A375 (cell line): ENCODE data around the gene TM7SF2. TPM values are rescaled to one million over a fixed set of nuclear protein-coding genes. Genes with fewer than 3 reads are reported as not detected.
A peak's percentile ranks its signal among the peaks of the same experiment; 100 is the strongest.

Experiments
- small RNA-seq: library from RNA; depleted of rRNA; stranded (forward); fragments of <200 nt; gene quantifications from one replicate; pipeline ENCODE3, GENCODE V24; 2014
- total RNA-seq: library from RNA; depleted of rRNA; stranded (reverse); fragments of >200 nt; shearing (Covaris generic); gene quantifications from 2 replicates; pipeline ENCODE4 v1.2.3, GENCODE V29; 2014; rRNA removed

TM7SF2 gene
- 13.3 and 20.5 TPM in 2 replicates for total RNA-seq

DNA sequence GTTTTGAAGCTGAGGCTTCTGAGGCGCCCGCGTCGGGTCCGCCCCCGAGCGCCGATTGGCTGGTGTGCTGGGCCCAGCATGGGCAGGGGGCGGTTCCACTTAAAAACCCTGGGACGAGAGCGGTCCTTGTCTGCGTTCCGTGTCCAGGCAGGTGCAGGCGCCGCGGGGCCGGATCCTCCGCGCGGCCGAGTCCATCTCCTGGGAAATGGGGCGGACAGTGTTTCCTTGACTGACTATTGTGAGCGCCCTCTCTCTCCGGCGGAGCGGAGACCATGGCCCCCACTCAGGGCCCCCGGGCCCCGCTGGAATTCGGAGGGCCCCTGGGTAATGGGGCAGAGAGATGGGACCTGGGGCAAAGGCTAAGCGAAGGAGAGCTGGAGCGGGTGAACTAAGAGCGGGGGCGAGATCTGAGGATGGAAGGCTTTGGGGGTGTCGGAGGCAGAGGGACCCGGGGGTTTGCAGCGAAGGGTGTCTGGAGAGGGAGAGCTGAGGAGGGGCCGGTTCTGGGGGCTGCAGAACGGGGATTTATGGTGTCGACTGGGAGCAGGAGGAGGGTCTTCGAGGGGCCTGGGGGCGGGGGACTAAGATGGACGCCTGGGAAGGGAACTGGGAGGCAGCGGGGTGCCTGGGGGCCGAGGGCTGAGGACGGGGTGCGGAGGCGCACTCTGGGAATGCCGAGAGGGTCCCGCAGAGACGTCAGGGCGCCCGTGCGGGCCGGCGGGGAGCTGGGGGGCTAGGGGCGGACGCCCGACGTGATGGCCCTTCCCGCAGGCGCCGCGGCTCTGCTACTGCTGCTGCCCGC lies at the start of gene TM7SF2:
TSS of gene TM7SF2 (plus strand) at position 129 of the 802 bp plus-strand sequence. CDS start at position 273, 144 bp downstream.

GRCh38 chr11:65083834-65084597 lies 27.7 kb upstream of the TM7SF2 start, which contains the start of the genes CDCA5 and ZFPL1:
TSS of gene CDCA5 (minus strand) at chr11:65084040. CDS start at chr11:65083978, 62 bp downstream.
TSS of gene ZFPL1 (plus strand) at chr11:65084222. CDS start at chr11:65084699, 477 bp downstream.

GRCh38 chr11:65095974-65096806 lies 15.5 kb upstream of the TM7SF2 start, which contains the start of gene VPS51:
TSS of gene VPS51 (plus strand) at chr11:65096214. CDS start at chr11:65096251, 37 bp downstream.

DNA sequence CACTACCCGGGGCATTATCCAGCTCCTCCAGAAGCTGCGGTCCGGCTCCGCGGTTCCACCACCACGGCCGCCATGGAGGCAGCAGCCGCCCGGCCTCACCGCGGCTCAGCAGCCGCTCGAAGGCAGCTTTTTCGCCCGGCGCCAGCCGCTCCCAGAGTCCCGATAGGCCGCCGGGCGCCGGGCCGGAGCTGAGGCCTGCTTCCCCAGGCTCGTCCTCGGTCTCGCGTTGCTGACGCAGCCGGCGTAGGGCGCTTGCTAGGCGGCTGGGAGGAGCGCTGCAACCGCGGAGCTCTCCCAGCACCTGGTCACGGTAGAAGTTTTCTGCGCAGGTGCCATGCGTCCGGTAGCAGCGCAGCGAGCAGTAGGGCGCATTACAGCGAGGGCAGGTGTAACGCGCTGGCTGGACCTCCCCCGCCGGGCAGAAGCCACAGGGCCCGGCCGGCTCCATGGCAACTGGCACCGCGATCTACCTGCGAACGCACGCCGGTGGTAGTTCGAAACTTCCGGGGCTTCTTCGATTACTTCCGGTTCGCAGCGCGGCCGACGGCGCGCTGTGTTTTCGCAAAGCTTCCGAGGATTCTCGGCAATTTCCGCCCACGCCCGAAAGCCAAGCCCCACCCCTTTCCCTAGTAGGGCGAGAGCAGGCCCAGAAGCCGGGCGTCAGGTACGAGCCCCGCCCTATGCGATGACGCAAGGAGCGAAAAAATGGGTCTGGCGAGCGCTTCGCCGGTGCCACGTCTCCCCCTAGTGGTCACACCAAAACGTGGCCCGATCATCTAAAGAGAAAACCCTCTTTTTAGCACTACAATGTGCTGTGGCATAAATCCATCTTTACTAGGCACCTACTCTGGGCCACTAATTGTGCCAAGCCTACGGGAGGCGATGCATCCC lies 5.8 kb downstream of the TM7SF2 start, which contains the start of gene ZNHIT2:
TSS of gene ZNHIT2 (minus strand) at position 496 of the 891 bp plus-strand sequence. CDS start at position 448, 48 bp downstream.

GRCh38 chr11:65121865-65122696 lies 10.4 kb downstream of the TM7SF2 start, which contains the start of the genes FAU and MRPL49:
TSS of gene FAU (minus strand) at chr11:65122134. CDS start at chr11:65121813, 321 bp downstream.
TSS of gene MRPL49 (plus strand) at chr11:65122321. CDS start at chr11:65122347, 26 bp downstream.

GRCh38 chr11:65134240-65134951 lies 22.7 kb downstream of the TM7SF2 start, which contains the start of gene SYVN1:
TSS of gene SYVN1 (minus strand) at chr11:65134519. CDS start at chr11:65133601, 918 bp downstream.

Small RNA genes within 50 kb of the gene (small RNA-seq; reads per million reads assigned to genes)
- gene HIGD1AP10 (not detected), gene PDCL2P2 (not detected), gene RNU2-23P (19.7 reads per million, percentile 92 among the genes with 10 or more reads in this experiment)

Other genes with a start within 250 kb of the TM7SF2 start
- 86.6 and 93.6 TPM in 2 replicates for gene EHD1, start 233.3 kb upstream of the TM7SF2 start, total RNA-seq
- 19.0 and 19.6 TPM in 2 replicates for gene ATG2A, start 194.7 kb upstream of the TM7SF2 start, total RNA-seq
- 10.2 and 10.6 TPM in 2 replicates for gene PPP2R5B, start 187.2 kb upstream of the TM7SF2 start, total RNA-seq
- not detected in 2 replicates for gene GPHA2, start 176.0 kb upstream of the TM7SF2 start, total RNA-seq
- gene MAJIN, start 139.8 kb upstream of the TM7SF2 start, total RNA-seq, result not detected in 2 replicates
- gene BATF2, start 114.9 kb upstream of the TM7SF2 start, total RNA-seq, result 1.3 TPM in 2 replicates
- 235 and 274 TPM in 2 replicates for gene ARL2, start 97.7 kb upstream of the TM7SF2 start, total RNA-seq
- 16.9 and 18.6 TPM in 2 replicates for gene SNX15, start 84.4 kb upstream of the TM7SF2 start, total RNA-seq
- gene SAC3D1, start 70.7 kb upstream of the TM7SF2 start, total RNA-seq, result 21.5 and 22.5 TPM in 2 replicates
- not detected in 2 replicates for gene NAALADL1, start 53.3 kb upstream of the TM7SF2 start, total RNA-seq
- 56.8 and 61.9 TPM in 2 replicates for gene CDCA5, start 27.8 kb upstream of the TM7SF2 start, total RNA-seq
- 58.4 and 65.3 TPM in 2 replicates for gene ZFPL1, start 27.6 kb upstream of the TM7SF2 start, total RNA-seq
- gene VPS51, start 15.7 kb upstream of the TM7SF2 start, total RNA-seq, result 184 and 252 TPM in 2 replicates
- gene ZNHIT2, start 5.8 kb downstream of the TM7SF2 start, total RNA-seq, result 42.7 and 50.7 TPM in 2 replicates
- gene FAU, start 10.3 kb downstream of the TM7SF2 start, total RNA-seq, result 892 and 982 TPM in 2 replicates
- gene MRPL49, start 10.4 kb downstream of the TM7SF2 start, total RNA-seq, result 96.8 and 105 TPM in 2 replicates
- 11.6 and 14.1 TPM in 2 replicates for gene SYVN1, start 22.6 kb downstream of the TM7SF2 start, total RNA-seq
- gene SPDYC, start 58.4 kb downstream of the TM7SF2 start, total RNA-seq, result not detected in 2 replicates
- gene CAPN1, start 70.1 kb downstream of the TM7SF2 start, total RNA-seq, result 65.5 and 67.5 TPM in 2 replicates
- gene POLA2, start 150.1 kb downstream of the TM7SF2 start, total RNA-seq, result 22.3 and 24.3 TPM in 2 replicates
- 12.6 and 14.5 TPM in 2 replicates for gene CDC42EP2, start 203.0 kb downstream of the TM7SF2 start, total RNA-seq
- 47.7 and 62.2 TPM in 2 replicates for gene DPF2, start 222.0 kb downstream of the TM7SF2 start, total RNA-seq
- 1.2 and 1.4 TPM in 2 replicates for gene TIGD3, start 242.9 kb downstream of the TM7SF2 start, total RNA-seq